SK-N-MC (cell line): ENCODE measurements around the gene IL12RB1.
"Not testable (repeated sequence)": the region's sequence is repeated elsewhere in the genome, so short reads cannot be mapped to it uniquely, and the experiment has no call there.

Experiments
- DNase-seq: peaks from one replicate; pipeline ENCODE4 v3.0.0-alpha.2; 2011; ENCODE audit warnings: low read depth, low spot score
- H3K27ac ChIP-seq: fragments of 200-600 bp; sonication (generic); 2 replicates; pipeline ENCODE4 v1.5.1; 2016; ENCODE audit warnings: mixed run types
- H3K36me3 ChIP-seq: fragments of 200-600 bp; sonication (generic); 2 replicates; pipeline ENCODE4 v1.6.1; 2017; ENCODE audit warnings: antibody characterized with exemption, low read length, mixed read lengths; ENCODE audit not compliant: insufficient read depth
- H3K4me3 ChIP-seq: fragments of 200-600 bp; sonication (generic); 2 replicates; pipeline ENCODE4 v1.5.1; 2016
- H3K9ac ChIP-seq: fragments of 200-600 bp; sonication (generic); 2 replicates; pipeline ENCODE4 v1.8.0; 2017; ENCODE audit warnings: mixed run types, mixed read lengths; ENCODE audit not compliant: insufficient read length
- H3K9me3 ChIP-seq: fragments of 200-600 bp; sonication (generic); 2 replicates; pipeline ENCODE4 v1.6.1; 2017; ENCODE audit warnings: low read depth, mild to moderate bottlenecking, antibody characterized with exemption, low read length, moderate library complexity, mixed read lengths
- EZH2 ChIP-seq: fragments of 200-600 bp; sonication (generic); IDR thresholded peaks from one replicate; pipeline ENCODE4 v1.6.1; 2017; ENCODE audit warnings: antibody characterized with exemption
- FOXP2 ChIP-seq: optimal IDR thresholded peaks from 2 replicates; pipeline ENCODE3; 2011; ENCODE audit warnings: mild to moderate bottlenecking, moderate library complexity; ENCODE audit not compliant: insufficient read depth; ENCODE audit errors: extremely low read length, control extremely low read depth
- POLR2AphosphoS5 ChIP-seq: IDR thresholded peaks from 2 replicates; pipeline ENCODE4 v1.6.1; 2012; ENCODE audit warnings: mild to moderate bottlenecking, low read depth, low read length, borderline replicate concordance

IL12RB1 gene

GRCh38 chr19:18108897-18109296 lies 22.2 kb upstream of the IL12RB1 start:
- TF ChIP-seq EZH2 = no peak
- no peak for TF ChIP-seq POLR2AphosphoS5
- no peak for TF ChIP-seq FOXP2
- Histone ChIP-seq H3K9me3 (no peaks in the 10 kb centered on the region), H3K36me3 (no peaks in the 10 kb centered on the region), H3K4me3 (peak overlapping the region; percentile 29; the same call in 1 of the 2 replicates), H3K9ac (peak overlapping the region; percentile 29), H3K27ac (peak overlapping the region; percentile 5; the same call in 1 of the 2 replicates)
- DNase-seq = no peak

GRCh38 chr19:18107235-18107634 lies 20.5 kb upstream of the IL12RB1 start:
- no peak overlapping the region for H3K27ac ChIP-seq
- no peak overlapping the region for H3K9ac ChIP-seq
- TF ChIP-seq FOXP2 (no peak), POLR2AphosphoS5 (no peak), EZH2 (no peak)
- no peak for DNase-seq
- H3K36me3 ChIP-seq = no peaks in the 10 kb centered on the region
- no peak overlapping the region for H3K4me3 ChIP-seq
- H3K9me3 ChIP-seq = no peaks in the 10 kb centered on the region

GRCh38 chr19:18105259-18105658 lies 18.5 kb upstream of the IL12RB1 start:
- H3K9ac ChIP-seq, H3K4me3 ChIP-seq, H3K27ac ChIP-seq, H3K36me3 ChIP-seq, H3K9me3 ChIP-seq, DNase-seq: not testable (repeated sequence)

GRCh38 chr19:18104793-18105131 lies 18.0 kb upstream of the IL12RB1 start:
- no peak for DNase-seq
- Histone ChIP-seq H3K36me3 (no peaks in the 10 kb centered on the region), H3K9ac (no peak overlapping the region), H3K9me3 (no peaks in the 10 kb centered on the region), H3K4me3 (peak overlapping the region; percentile 49), H3K27ac (no peak overlapping the region)
- TF ChIP-seq FOXP2 (no peak), EZH2 (no peak), POLR2AphosphoS5 (no peak)

GRCh38 chr19:18102916-18103542 lies 16.3 kb upstream of the IL12RB1 start:
- Histone ChIP-seq H3K4me3 (no peak overlapping the region), H3K9ac (no peak overlapping the region), H3K9me3 (no peaks in the 10 kb centered on the region), H3K36me3 (no peaks in the 10 kb centered on the region), H3K27ac (no peak overlapping the region)
- TF ChIP-seq FOXP2 = no peak
- no peak for TF ChIP-seq POLR2AphosphoS5
- TF ChIP-seq EZH2 = no peak
- no peak for DNase-seq

- Histone ChIP-seq H3K9ac (no peak overlapping the region), H3K4me3 (no peak overlapping the region), H3K27ac (no peak overlapping the region), H3K36me3 (no peaks in the 10 kb centered on the region), H3K9me3 (no peaks in the 10 kb centered on the region)
- TF ChIP-seq POLR2AphosphoS5 (no peak), EZH2 (no peak), FOXP2 (no peak)
- no peak for DNase-seq
These were observed 14.5 kb upstream of the IL12RB1 start for GRCh38 chr19:18101268-18101667.

GRCh38 chr19:18100710-18101109 lies 14.0 kb upstream of the IL12RB1 start:
- H3K27ac ChIP-seq = no peak overlapping the region
- no peaks in the 10 kb centered on the region for H3K36me3 ChIP-seq
- H3K4me3 ChIP-seq = no peak overlapping the region

GRCh38 chr19:18099623-18099995 lies 12.9 kb upstream of the IL12RB1 start:
- TF ChIP-seq EZH2 (no peak), FOXP2 (no peak), POLR2AphosphoS5 (no peak)
- Histone ChIP-seq H3K9ac (no peak overlapping the region), H3K4me3 (no peak overlapping the region), H3K27ac (no peak overlapping the region), H3K36me3 (no peaks in the 10 kb centered on the region), H3K9me3 (no peaks in the 10 kb centered on the region)
- DNase-seq = no peak

More at GRCh38 chr19:18100710-18101109, 14.0 kb upstream of the IL12RB1 start:
- TF ChIP-seq POLR2AphosphoS5 = no peak
- no peak for TF ChIP-seq FOXP2
- no peak for TF ChIP-seq EZH2
- DNase-seq = no peak
- Histone ChIP-seq H3K9ac (no peak overlapping the region), H3K9me3 (no peaks in the 10 kb centered on the region)
